Fibroblast of villous mesenchyme (primary cell): ENCODE data around the gene LTV1. TPM values are rescaled to one million over a fixed set of nuclear protein-coding genes. Genes with fewer than 3 reads are reported as not detected.
A peak's percentile ranks its signal among the peaks of the same experiment; 100 is the strongest.
"Not testable (repeated sequence)": the region's sequence is repeated elsewhere in the genome, so short reads cannot be mapped to it uniquely, and the experiment has no call there.

Source experiments
- DNase-seq: peaks from one replicate; pipeline ENCODE4 v3.0.0-alpha.2; 2010; ENCODE audit warnings: low read depth
- H3K4me3 ChIP-seq: 2 replicates; pipeline ENCODE4 v1.5.1; 2011; ENCODE audit warnings: low read depth, mild to moderate bottlenecking, low read length
- total RNA-seq: library from RNA; depleted of rRNA; stranded (reverse); fragments of >200 nt; gene quantifications from 2 replicates; pipeline ENCODE4 v1.2.3, GENCODE V29; 2012
- TF ChIP-seq, protein P1 (sequence below): IDR thresholded peaks from 2 replicates; pipeline ENCODE4 v1.5.1; 2012; ENCODE audit warnings: low read depth, mild to moderate bottlenecking, low read length; ENCODE audit not compliant: insufficient read depth

Gene LTV1
- total RNA-seq, 1 donor: 24.2 TPM

DNA sequence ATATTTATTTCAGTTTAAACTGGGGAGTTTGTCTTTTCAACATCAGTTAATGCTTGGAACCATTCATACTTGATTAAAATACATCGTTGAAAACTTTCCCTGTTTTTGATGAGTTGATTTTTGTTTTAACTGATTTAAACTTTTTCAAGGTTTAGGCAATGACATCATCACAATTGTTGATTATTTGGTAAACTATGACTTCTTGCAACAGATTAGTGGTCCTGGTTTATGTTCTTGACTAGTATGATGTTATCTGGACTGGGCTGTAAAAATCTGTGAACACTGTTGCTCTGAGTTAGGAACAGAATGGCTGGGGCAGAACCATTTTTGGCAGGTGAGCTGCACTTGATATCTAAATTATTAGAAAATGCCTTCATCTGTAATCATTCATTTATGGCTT is 21.1 kb downstream of the LTV1 start, which contains the start of gene ZC2HC1B:
ZC2HC1B (plus strand) TSS at position 241 of the 400 bp plus-strand sequence; CDS start at position 307, 66 bp downstream.
- DNase-seq: peak; percentile 74
- H3K4me3 ChIP-seq: no peak within 1 kb of the TSS
- TF ChIP-seq, protein P1, sequence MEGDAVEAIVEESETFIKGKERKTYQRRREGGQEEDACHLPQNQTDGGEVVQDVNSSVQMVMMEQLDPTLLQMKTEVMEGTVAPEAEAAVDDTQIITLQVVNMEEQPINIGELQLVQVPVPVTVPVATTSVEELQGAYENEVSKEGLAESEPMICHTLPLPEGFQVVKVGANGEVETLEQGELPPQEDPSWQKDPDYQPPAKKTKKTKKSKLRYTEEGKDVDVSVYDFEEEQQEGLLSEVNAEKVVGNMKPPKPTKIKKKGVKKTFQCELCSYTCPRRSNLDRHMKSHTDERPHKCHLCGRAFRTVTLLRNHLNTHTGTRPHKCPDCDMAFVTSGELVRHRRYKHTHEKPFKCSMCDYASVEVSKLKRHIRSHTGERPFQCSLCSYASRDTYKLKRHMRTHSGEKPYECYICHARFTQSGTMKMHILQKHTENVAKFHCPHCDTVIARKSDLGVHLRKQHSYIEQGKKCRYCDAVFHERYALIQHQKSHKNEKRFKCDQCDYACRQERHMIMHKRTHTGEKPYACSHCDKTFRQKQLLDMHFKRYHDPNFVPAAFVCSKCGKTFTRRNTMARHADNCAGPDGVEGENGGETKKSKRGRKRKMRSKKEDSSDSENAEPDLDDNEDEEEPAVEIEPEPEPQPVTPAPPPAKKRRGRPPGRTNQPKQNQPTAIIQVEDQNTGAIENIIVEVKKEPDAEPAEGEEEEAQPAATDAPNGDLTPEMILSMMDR: no peak

DNA sequence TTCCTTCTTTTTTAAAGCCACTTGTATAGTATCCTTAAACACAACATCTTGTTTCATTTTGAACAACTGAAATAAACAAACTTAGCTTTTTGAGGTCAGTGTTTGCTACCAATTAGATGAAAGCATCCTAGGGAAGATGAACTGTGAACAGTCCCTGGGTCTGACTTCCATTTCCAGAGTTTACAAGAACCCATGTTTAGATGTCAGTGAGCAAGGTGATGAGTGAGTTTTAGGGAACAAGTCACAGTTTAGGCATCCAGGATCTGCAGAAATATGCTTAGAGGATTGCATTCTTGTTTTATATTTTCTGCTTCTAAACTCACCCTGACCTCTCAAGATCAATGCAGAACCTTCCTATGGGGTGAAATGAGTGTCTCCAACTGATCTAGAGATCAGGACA is 24.1 kb downstream of the LTV1 start:
- DNase-seq: no peak
- TF ChIP-seq, protein P1: no peak
- H3K4me3 ChIP-seq: no peak overlapping the region

DNA sequence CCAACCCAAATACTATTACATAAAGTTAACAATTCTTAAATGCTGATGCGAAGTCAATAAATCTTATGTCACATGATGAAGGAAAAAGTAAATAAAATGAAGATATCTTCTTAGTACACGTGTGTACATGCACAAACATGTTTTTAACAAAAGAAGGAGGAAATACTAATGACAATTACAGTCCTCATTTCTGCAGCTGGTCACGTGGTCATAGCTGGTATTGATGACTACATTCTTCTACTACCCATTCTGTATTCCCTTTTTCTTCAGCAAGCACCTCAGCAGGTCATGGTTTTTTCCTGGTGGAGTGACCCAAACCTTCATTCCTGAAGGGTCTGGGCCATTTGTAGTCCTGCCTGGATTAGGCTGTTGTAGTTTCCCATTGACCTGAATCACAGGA is 25.7 kb downstream of the LTV1 start:
- H3K4me3 ChIP-seq, DNase-seq: not testable (repeated sequence)

DNA sequence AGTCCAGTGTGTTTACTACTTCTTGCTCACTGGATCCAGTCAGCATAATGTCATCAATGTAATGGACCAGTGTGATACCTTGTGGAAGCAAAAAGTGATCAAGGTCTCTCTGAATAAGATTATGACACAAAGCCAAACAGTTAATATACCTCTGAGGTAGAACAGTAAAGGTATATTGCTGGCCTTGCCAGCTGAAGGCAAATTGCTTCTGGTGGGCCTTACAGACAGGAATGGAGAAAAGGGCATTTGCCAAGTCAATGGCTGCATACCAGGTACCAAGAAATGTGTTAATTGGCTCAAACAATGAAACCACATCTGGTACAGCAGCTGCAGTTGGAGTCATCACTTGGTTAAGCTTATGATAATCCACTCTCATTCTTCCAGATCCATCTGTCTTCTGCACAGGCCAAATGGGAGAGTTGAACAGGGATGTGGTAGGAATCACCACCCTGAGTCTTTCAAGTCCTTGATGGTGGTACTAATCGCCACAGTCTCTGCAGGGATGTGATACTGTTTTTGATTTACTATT is 28.1 kb downstream of the LTV1 start:
- not testable (repeated sequence) for H3K4me3 ChIP-seq, DNase-seq

DNA sequence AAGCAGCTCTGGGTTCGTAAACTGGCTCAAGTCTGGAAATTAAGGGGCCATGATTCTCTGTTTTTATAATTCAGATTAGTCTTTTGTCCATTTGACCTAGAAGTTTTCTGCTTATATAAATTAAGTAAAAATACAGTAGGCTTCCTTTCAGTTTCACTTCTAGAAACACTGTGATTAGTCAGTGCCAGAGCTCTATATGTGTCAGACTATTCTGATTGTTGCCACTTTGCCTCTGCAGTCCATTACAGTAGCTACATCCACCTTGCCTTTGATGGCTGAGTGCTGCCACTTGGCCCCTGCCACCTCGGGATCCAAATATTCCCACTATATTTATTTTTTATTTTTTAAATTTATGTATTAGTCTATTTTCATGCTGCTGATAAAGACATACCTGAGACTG is 29.1 kb downstream of the LTV1 start:
- DNase-seq: peak; percentile 39
- TF ChIP-seq, protein P1: no peak
- H3K4me3 ChIP-seq: no peak overlapping the region

DNA sequence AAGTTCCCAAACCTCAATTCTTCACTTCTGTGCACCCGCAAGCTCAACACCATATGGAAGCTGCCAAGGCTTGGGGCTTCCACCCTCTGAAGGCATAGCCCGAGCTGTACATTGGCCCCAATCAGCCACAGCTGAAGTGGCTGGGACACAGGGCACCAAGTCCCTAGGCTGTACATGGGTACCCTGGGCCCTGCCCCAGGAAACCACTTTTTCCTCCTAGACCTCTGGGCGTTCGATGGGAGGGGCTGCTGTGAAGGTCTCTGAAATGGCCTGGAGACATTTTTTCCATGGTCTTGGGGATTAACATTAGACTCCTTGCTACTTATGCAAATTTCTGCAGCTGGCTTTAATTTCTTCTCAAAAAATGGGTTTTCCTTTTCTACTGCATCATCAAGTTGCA is 30.5 kb downstream of the LTV1 start:
- H3K4me3 ChIP-seq, DNase-seq: not testable (repeated sequence)

DNA sequence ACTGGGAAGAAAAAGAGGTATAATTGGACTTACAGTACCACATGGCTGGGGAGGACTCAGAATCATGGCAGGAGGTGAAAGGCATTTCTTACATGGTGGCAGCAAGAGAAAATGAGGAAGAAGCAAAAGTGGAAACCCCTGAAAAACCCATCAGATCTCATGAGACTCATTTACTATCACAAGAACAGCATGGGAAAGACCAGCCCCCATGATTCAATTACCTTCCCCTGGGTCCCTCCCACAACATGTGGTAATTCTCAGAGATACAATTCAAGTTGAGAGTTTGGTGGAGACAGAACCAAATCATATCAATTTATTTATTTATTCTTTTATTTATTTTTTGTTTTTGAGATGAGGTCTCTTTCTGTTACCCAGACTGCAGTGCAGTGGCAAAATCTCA is 31.4 kb downstream of the LTV1 start:
- not testable (repeated sequence) for H3K4me3 ChIP-seq, DNase-seq

DNA sequence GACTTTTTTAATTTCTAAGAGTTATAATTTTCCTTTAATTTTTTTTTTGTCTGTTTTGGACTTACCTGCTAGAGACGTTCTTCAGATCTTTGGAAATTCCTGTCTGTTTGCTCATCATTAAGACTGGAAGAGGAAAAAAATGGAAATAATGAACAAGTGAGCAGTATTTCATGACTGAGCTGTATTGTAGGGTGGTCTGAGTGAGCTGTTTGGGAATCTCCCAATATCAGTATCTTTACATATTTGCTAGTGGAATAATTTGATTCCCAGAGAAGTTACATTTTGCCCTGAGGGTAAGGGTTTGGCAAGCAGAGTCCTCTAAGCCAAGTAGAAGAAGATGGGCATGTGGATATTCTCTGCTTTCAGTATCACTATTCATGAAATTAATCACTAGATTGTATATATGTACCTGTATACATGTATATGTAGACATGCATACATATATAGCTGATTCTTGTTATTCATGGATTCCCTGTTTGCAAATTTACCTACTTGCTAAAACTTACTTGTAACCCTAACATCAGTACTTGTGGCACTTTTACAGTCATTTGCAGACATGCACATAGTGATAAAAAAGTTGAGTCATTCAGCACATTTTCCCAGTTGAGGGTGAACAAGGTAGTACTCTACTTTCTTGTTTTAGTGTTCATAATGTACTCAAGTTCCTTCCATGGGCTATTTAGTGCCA is 34.6 kb downstream of the LTV1 start:
- TF ChIP-seq, protein P1: no peak
- H3K4me3 ChIP-seq: no peak overlapping the region
- no peak for DNase-seq

DNA sequence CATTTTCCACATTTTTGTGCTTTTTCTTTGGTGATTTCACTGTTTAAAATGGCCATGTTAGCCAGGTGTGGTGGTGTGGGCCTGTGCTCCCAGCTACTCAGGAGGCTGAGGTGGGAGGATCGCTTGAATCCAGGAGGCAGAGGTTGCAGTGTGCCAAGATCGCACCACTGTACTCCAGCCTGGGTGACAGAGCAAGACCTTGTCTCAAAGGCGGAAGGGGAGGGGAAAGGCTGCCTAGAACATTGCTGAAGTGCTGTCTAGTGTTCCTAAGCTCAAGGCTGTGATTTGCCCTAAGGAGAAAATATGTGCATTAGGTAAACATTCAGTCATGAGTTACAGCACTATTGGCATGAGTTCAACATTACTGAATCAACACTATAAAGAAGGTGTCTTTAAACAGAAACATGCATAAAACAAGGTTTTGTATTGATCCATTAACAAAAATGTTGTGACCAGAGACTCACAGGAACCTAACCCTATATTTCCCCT is 35.2 kb downstream of the LTV1 start:
- DNase-seq: no peak
- TF ChIP-seq, protein P1: no peak
- H3K4me3 ChIP-seq: no peak overlapping the region
